Mesothelial cell of epicardium (in vitro differentiated cells): ENCODE measurements around the gene DOK6. TPM values are rescaled to one million over a fixed set of nuclear protein-coding genes. Genes with fewer than 3 reads are reported as not detected.

ENCODE experiments used
- DNase-seq, 2 experiments: peaks; one replicate each; pipeline ENCODE4 v3.0.0; 2021; ENCODE audit warnings: low spot score in 2 of 2; ENCODE audit not compliant: unreplicated experiment in 2 of 2
- H3K27ac Mint-ChIP-seq: 2 replicates; pipeline ENCODE4 v1.8.0; 2021; ENCODE audit warnings: mixed read lengths
- H3K27me3 Mint-ChIP-seq: 2 replicates; pipeline ENCODE4 v1.8.0; 2021; ENCODE audit warnings: low read depth, mixed read lengths
- H3K36me3 Mint-ChIP-seq: 2 replicates; pipeline ENCODE4 v1.8.0; 2021; ENCODE audit warnings: mixed read lengths
- H3K4me1 Mint-ChIP-seq: 2 replicates; pipeline ENCODE4 v1.8.0; 2021; ENCODE audit warnings: mixed read lengths
- H3K4me3 Mint-ChIP-seq: 2 replicates; pipeline ENCODE4 v1.8.0; 2021; ENCODE audit warnings: mild to moderate bottlenecking, moderate library complexity, mixed read lengths
- H3K9me3 Mint-ChIP-seq: 2 replicates; pipeline ENCODE4 v1.8.0; 2021; ENCODE audit warnings: mixed read lengths
- CTCF ChIP-seq: fragments of 200-600 bp; sonication (generic); IDR thresholded peaks from one replicate; pipeline ENCODE4 v1.5.0; 2021; ENCODE audit warnings: antibody characterized with exemption; ENCODE audit not compliant: unreplicated experiment
- total RNA-seq: library from RNA; stranded (reverse); gene quantifications from 3 replicates; pipeline ENCODE4 v1.2.1, GENCODE V29; 2021

Gene DOK6
- total RNA-seq, 1 donor from 2014 or later, result 4.9 TPM

- Mint-ChIP-seq H3K4me1 (no peaks in the 10 kb centered on the region), H3K27me3 (no peaks in the 10 kb centered on the region), H3K4me3 (no peak overlapping the region), H3K36me3 (no peaks in the 10 kb centered on the region), H3K9me3 (no peaks in the 10 kb centered on the region), H3K27ac (no peak overlapping the region)
- no peak for DNase-seq
- no peak for TF ChIP-seq CTCF
Observed at GRCh38 chr18:69684789-69685188, 284.1 kb downstream of the DOK6 start.

- Mint-ChIP-seq H3K27me3 (no peaks in the 10 kb centered on the region), H3K36me3 (no peaks in the 10 kb centered on the region), H3K4me1 (no peaks in the 10 kb centered on the region), H3K27ac (no peak overlapping the region), H3K9me3 (no peaks in the 10 kb centered on the region), H3K4me3 (no peak overlapping the region)
- no peak for DNase-seq
- TF ChIP-seq CTCF, result no peak
Observed at GRCh38 chr18:69686861-69687260, 286.2 kb downstream of the DOK6 start.

- TF ChIP-seq CTCF, result no peak
- no peak for DNase-seq
- Mint-ChIP-seq H3K36me3 (no peaks in the 10 kb centered on the region), H3K4me3 (no peak overlapping the region), H3K9me3 (no peaks in the 10 kb centered on the region), H3K27ac (no peak overlapping the region), H3K27me3 (no peaks in the 10 kb centered on the region), H3K4me1 (no peaks in the 10 kb centered on the region)
Observed at GRCh38 chr18:69689121-69689759, 288.6 kb downstream of the DOK6 start.

GRCh38 chr18:69691008-69691760 is 290.5 kb downstream of the DOK6 start:
- DNase-seq, result no peak
- no peak for TF ChIP-seq CTCF
- Mint-ChIP-seq H3K4me1 (no peaks in the 10 kb centered on the region), H3K36me3 (no peaks in the 10 kb centered on the region), H3K27me3 (no peaks in the 10 kb centered on the region), H3K9me3 (no peaks in the 10 kb centered on the region), H3K4me3 (no peak overlapping the region), H3K27ac (no peak overlapping the region)

- TF ChIP-seq CTCF, result no peak
- peaks cover 4% of the 10 kb centered on the region for H3K9me3 Mint-ChIP-seq
- H3K4me3 Mint-ChIP-seq, result no peak overlapping the region
- H3K4me1 Mint-ChIP-seq, result no peaks in the 10 kb centered on the region
- no peaks in the 10 kb centered on the region for H3K27me3 Mint-ChIP-seq
- no peak for DNase-seq
- H3K27ac Mint-ChIP-seq, result no peak overlapping the region
- peaks cover 2% of the 10 kb centered on the region for H3K36me3 Mint-ChIP-seq
Observed at GRCh38 chr18:69697069-69697468, 296.4 kb downstream of the DOK6 start.
